OCI-LY3 (cell line): ENCODE data around the gene PHLPP2.

ENCODE experiments used
- CTCF ChIP-seq: fragments of 200-600, 300-600 bp; sonication (generic); IDR thresholded peaks from 2 replicates; pipeline ENCODE4 v1.5.1; 2014; ENCODE audit warnings: antibody characterized with exemption, low read length, low read depth
- EZH2phosphoT487 ChIP-seq: fragments of 200-600 bp; shearing (Covaris generic); IDR thresholded peaks from 2 replicates; pipeline ENCODE4 v1.6.1; 2018; ENCODE audit warnings: antibody characterized with exemption, mixed run types, low read depth

GRCh38 chr16:71703333-71703732, 21.2 kb downstream of the PHLPP2 start:
- TF ChIP-seq CTCF = no peak
- no peak for TF ChIP-seq EZH2phosphoT487
